ENCODE measurements around the gene ACY1. TPM values are rescaled to one million over a fixed set of nuclear protein-coding genes. Genes with fewer than 3 reads are reported as not detected.
A peak's percentile ranks its signal among the peaks of the same experiment; 100 is the strongest.

The ACY1 gene
- total RNA-seq, 1 experiment from 2014 or later: 50.3 TPM

DNA sequence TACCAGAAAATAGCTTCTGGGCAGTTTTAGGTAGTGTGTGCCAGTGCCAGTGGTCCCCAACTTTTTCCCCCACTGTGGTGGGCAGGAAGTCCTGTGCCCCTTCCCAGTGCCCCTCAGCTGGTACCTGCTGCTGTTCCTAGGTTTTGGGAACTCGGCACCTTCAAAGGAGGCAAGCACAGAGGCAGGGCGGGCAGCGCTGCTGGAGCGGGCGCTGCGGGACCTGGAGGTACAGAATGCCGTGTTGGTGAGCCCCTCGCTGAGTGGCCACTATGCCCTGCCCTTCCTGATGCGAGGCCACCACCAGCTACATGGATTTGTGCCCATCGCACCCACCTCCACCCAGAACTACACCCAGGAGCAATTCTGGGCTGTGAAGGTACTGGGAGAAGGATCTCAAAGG is 3.1 kb upstream of the ACY1 start:
- in situ Hi-C loops (cut with HindIII; ENCODE audit: low pct_unique_long_range_greater_than_20kb, low sequenced_read_pairs) (no loop called here), intact Hi-C loops (cut with micrococcal nuclease; ENCODE audit: unreplicated experiment) (no loop called here)
- no peak overlapping the region for H3K27ac ChIP-seq (ENCODE audit: low read length)
- POLR2A ChIA-PET: no interaction called here
- no peaks in the 10 kb centered on the region for H3K9me3 ChIP-seq (ENCODE audit: control insufficient read depth, insufficient read depth, low read depth, low read length)
- peaks cover 16% of the 10 kb centered on the region for H3K4me1 ChIP-seq (ENCODE audit: control insufficient read depth, insufficient read depth, low read length)
- H3K4me3 ChIP-seq (ENCODE audit: low read depth in 2 of 2, low read length in 2 of 2): no peak overlapping the region
- no peak for DNase-seq (ENCODE audit: low read depth, low spot score)
- no peak for ATAC-seq
- no TSS peak for BruUV-seq (replicated peaks)
- CTCF ChIA-PET: no interaction called here
- no peaks in the 10 kb centered on the region for H3K27me3 ChIP-seq (ENCODE audit: control insufficient read depth, insufficient read depth, low read length)
- H3K36me3 ChIP-seq (ENCODE audit: control insufficient read depth, insufficient read depth, low read length): no peaks in the 10 kb centered on the region
- TF ChIP-seq TCF7L2 (IDR thresholded peaks at IDR 0.05; ENCODE audit: low read depth, low read length): no peak
- TF ChIP-seq, protein P1, sequence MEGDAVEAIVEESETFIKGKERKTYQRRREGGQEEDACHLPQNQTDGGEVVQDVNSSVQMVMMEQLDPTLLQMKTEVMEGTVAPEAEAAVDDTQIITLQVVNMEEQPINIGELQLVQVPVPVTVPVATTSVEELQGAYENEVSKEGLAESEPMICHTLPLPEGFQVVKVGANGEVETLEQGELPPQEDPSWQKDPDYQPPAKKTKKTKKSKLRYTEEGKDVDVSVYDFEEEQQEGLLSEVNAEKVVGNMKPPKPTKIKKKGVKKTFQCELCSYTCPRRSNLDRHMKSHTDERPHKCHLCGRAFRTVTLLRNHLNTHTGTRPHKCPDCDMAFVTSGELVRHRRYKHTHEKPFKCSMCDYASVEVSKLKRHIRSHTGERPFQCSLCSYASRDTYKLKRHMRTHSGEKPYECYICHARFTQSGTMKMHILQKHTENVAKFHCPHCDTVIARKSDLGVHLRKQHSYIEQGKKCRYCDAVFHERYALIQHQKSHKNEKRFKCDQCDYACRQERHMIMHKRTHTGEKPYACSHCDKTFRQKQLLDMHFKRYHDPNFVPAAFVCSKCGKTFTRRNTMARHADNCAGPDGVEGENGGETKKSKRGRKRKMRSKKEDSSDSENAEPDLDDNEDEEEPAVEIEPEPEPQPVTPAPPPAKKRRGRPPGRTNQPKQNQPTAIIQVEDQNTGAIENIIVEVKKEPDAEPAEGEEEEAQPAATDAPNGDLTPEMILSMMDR (IDR thresholded peaks at IDR 0.05): no peak
- no peak for TF ChIP-seq POLR2AphosphoS5 (IDR thresholded peaks at IDR 0.05; ENCODE audit: low read depth, low read length)
- TF ChIP-seq SIN3A (IDR thresholded peaks at IDR 0.05; ENCODE audit: borderline replicate concordance, insufficient read depth, low read depth, low read length): no peak
- TF ChIP-seq, protein P2, sequence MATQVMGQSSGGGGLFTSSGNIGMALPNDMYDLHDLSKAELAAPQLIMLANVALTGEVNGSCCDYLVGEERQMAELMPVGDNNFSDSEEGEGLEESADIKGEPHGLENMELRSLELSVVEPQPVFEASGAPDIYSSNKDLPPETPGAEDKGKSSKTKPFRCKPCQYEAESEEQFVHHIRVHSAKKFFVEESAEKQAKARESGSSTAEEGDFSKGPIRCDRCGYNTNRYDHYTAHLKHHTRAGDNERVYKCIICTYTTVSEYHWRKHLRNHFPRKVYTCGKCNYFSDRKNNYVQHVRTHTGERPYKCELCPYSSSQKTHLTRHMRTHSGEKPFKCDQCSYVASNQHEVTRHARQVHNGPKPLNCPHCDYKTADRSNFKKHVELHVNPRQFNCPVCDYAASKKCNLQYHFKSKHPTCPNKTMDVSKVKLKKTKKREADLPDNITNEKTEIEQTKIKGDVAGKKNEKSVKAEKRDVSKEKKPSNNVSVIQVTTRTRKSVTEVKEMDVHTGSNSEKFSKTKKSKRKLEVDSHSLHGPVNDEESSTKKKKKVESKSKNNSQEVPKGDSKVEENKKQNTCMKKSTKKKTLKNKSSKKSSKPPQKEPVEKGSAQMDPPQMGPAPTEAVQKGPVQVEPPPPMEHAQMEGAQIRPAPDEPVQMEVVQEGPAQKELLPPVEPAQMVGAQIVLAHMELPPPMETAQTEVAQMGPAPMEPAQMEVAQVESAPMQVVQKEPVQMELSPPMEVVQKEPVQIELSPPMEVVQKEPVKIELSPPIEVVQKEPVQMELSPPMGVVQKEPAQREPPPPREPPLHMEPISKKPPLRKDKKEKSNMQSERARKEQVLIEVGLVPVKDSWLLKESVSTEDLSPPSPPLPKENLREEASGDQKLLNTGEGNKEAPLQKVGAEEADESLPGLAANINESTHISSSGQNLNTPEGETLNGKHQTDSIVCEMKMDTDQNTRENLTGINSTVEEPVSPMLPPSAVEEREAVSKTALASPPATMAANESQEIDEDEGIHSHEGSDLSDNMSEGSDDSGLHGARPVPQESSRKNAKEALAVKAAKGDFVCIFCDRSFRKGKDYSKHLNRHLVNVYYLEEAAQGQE (IDR thresholded peaks at IDR 0.05; ENCODE audit: insufficient read depth in 1 of 2, low read depth in 2 of 2, low read length in 1 of 2): no peak

- BruUV-seq (replicated peaks): TSS peak; percentile 87
- ATAC-seq: peak; percentile 72
- no peak for TF ChIP-seq TCF7L2 (IDR thresholded peaks at IDR 0.05; ENCODE audit: low read depth, low read length)
- TF ChIP-seq, protein P1 (IDR thresholded peaks at IDR 0.05): no peak; the same call in 1 of the 2 replicates
- TF ChIP-seq, protein P2 (IDR thresholded peaks at IDR 0.05; ENCODE audit: insufficient read depth in 1 of 2, low read depth in 2 of 2, low read length in 1 of 2): no peak
- no peak for TF ChIP-seq POLR2AphosphoS5 (IDR thresholded peaks at IDR 0.05; ENCODE audit: low read depth, low read length)
- TF ChIP-seq SIN3A (IDR thresholded peaks at IDR 0.05; ENCODE audit: borderline replicate concordance, insufficient read depth, low read depth, low read length): no peak
- H3K27ac ChIP-seq (ENCODE audit: low read length): peak overlapping the region; percentile 89
- in situ Hi-C loops (cut with HindIII; ENCODE audit: low pct_unique_long_range_greater_than_20kb, low sequenced_read_pairs) (no loop called here), intact Hi-C loops (cut with micrococcal nuclease; ENCODE audit: unreplicated experiment) (no loop called here)
- peak overlapping the region; percentile 63 to 73 for H3K4me3 ChIP-seq (ENCODE audit: low read depth in 2 of 2, low read length in 2 of 2)
- H3K4me1 ChIP-seq (ENCODE audit: control insufficient read depth, insufficient read depth, low read length): peaks cover 12% of the 10 kb centered on the region
- ChIA-PET CTCF (interaction anchor here (0.7 to 1.6 kb wide), 4 partner anchors 9 to 41 kb away, joined by 3 to 9 read pairs (median 3); partner anchors contain the start of genes ABHD14B and RRP9), POLR2A (interaction anchor here (0.7 to 0.8 kb wide), 2 partner anchors 9 to 75 kb away, joined by 3 to 4 read pairs; no protein-coding TSS in a partner anchor)
- H3K9me3 ChIP-seq (ENCODE audit: control insufficient read depth, insufficient read depth, low read depth, low read length): no peaks in the 10 kb centered on the region
- no peak for DNase-seq (ENCODE audit: low read depth, low spot score)
- H3K36me3 ChIP-seq (ENCODE audit: control insufficient read depth, insufficient read depth, low read length): no peaks in the 10 kb centered on the region
- no peaks in the 10 kb centered on the region for H3K27me3 ChIP-seq (ENCODE audit: control insufficient read depth, insufficient read depth, low read length)
Observed at GRCh38 chr3:51982352-51982837, 940 bp upstream of the ACY1 start.

Measured in Panc1 (cell line).